Panc1 (cell line): Measurements from ENCODE around the gene DGAT2.

Source experiments
- POLR2AphosphoS5 ChIP-seq: IDR thresholded peaks from 2 replicates; pipeline ENCODE4 v1.6.1; 2012; ENCODE audit warnings: mild to moderate bottlenecking, low read depth, low read length, moderate library complexity
- SIN3A ChIP-seq: IDR thresholded peaks from 2 replicates; pipeline ENCODE4 v1.6.1; 2012; ENCODE audit warnings: low read depth, mild to moderate bottlenecking, low read length, moderate library complexity, borderline replicate concordance; ENCODE audit not compliant: insufficient read depth
- TF ChIP-seq, protein P1 (sequence below): fragments of 450-650 bp; IDR thresholded peaks from 2 replicates; pipeline ENCODE4 v1.5.1; 2017; ENCODE audit warnings: mild to moderate bottlenecking
- TF ChIP-seq, protein P2 (sequence below), 2 experiments: IDR thresholded peaks; 2 replicates each; pipeline ENCODE4 v1.6.1; 2011 to 2012; ENCODE audit warnings: low read depth in 2 of 2, control low read depth in 1 of 2, low read length in 1 of 2, mild to moderate bottlenecking in 1 of 2, moderate library complexity in 1 of 2; ENCODE audit not compliant: insufficient read depth in 1 of 2

DNA sequence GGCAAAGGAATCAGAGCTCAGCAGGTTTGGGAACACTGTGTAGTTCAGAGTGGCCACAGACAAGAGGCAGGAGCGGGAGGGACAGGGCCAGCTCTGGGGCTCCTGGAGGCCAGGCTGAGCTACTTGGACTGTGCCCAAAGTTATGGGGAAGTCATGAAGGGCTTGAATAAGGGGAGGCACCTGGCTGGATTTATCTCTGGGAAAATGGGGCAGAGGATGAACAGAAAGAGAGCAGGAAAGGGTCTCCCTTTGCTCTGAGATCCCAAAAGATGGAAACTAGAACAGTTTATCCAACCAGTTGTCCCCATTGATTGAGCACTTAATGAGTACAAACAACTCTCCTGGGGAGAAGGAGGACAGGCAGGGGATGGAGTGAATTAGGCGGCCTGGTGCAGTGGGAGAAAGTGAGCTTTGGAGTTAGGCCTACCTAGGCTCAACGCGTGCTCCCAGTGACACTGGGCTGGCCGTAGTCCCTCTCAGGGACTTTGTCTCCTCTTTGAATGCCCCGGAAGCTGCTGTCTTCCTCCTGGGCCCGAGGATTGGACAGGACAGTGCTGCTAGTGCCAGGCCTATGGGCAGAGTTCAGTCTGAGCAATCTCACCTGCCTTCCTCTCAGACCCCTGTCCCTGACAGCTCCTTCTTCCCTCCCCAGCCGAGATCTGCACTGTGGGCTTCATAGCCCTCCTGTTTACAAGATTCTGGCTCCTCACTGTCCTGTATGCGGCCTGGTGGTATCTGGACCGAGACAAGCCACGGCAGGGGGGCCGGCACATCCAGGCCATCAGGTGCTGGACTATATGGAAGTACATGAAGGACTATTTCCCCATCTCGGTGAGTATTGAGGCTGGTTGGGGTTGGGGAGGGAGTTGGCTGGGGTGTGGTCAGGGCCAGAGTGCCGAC, 49.0 kb upstream of the DGAT2 start:
- TF ChIP-seq, protein P1, sequence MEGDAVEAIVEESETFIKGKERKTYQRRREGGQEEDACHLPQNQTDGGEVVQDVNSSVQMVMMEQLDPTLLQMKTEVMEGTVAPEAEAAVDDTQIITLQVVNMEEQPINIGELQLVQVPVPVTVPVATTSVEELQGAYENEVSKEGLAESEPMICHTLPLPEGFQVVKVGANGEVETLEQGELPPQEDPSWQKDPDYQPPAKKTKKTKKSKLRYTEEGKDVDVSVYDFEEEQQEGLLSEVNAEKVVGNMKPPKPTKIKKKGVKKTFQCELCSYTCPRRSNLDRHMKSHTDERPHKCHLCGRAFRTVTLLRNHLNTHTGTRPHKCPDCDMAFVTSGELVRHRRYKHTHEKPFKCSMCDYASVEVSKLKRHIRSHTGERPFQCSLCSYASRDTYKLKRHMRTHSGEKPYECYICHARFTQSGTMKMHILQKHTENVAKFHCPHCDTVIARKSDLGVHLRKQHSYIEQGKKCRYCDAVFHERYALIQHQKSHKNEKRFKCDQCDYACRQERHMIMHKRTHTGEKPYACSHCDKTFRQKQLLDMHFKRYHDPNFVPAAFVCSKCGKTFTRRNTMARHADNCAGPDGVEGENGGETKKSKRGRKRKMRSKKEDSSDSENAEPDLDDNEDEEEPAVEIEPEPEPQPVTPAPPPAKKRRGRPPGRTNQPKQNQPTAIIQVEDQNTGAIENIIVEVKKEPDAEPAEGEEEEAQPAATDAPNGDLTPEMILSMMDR, result no peak
- TF ChIP-seq POLR2AphosphoS5, result no peak
- TF ChIP-seq, protein P2, sequence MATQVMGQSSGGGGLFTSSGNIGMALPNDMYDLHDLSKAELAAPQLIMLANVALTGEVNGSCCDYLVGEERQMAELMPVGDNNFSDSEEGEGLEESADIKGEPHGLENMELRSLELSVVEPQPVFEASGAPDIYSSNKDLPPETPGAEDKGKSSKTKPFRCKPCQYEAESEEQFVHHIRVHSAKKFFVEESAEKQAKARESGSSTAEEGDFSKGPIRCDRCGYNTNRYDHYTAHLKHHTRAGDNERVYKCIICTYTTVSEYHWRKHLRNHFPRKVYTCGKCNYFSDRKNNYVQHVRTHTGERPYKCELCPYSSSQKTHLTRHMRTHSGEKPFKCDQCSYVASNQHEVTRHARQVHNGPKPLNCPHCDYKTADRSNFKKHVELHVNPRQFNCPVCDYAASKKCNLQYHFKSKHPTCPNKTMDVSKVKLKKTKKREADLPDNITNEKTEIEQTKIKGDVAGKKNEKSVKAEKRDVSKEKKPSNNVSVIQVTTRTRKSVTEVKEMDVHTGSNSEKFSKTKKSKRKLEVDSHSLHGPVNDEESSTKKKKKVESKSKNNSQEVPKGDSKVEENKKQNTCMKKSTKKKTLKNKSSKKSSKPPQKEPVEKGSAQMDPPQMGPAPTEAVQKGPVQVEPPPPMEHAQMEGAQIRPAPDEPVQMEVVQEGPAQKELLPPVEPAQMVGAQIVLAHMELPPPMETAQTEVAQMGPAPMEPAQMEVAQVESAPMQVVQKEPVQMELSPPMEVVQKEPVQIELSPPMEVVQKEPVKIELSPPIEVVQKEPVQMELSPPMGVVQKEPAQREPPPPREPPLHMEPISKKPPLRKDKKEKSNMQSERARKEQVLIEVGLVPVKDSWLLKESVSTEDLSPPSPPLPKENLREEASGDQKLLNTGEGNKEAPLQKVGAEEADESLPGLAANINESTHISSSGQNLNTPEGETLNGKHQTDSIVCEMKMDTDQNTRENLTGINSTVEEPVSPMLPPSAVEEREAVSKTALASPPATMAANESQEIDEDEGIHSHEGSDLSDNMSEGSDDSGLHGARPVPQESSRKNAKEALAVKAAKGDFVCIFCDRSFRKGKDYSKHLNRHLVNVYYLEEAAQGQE (IDR thresholded peaks at IDR 0.05; ENCODE audit: insufficient read depth in 1 of 2, low read depth in 2 of 2, low read length in 1 of 2), result no peak
- TF ChIP-seq SIN3A, result no peak
